Measurements from ENCODE around the gene GRID1.

Gene GRID1

GRCh38 chr10:86025509-86025908 is 341.1 kb downstream of the GRID1 start:
- TF ChIP-seq JUND (IDR thresholded peaks at IDR 0.05; ENCODE audit: low read depth) = no peak
- no peak for DNase-seq (ENCODE audit: low read depth in 1 of 2, low spot score in 1 of 2)
- in situ Hi-C loops (cut with HindIII; ENCODE audit: low pct_unique_long_range_greater_than_20kb, low sequenced_read_pairs) = no loop called here

- in situ Hi-C loops (cut with HindIII; ENCODE audit: low pct_unique_long_range_greater_than_20kb, low sequenced_read_pairs) = no loop called here
- no peak for TF ChIP-seq JUND (IDR thresholded peaks at IDR 0.05; ENCODE audit: low read depth)
- no peak for DNase-seq (ENCODE audit: low read depth in 1 of 2, low spot score in 1 of 2)
Observed at GRCh38 chr10:86024281-86025041, 342.1 kb downstream of the GRID1 start.

GRCh38 chr10:86023931-86024280 is 342.7 kb downstream of the GRID1 start:
- no peak for TF ChIP-seq JUND (IDR thresholded peaks at IDR 0.05; ENCODE audit: low read depth)
- in situ Hi-C loops (cut with HindIII; ENCODE audit: low pct_unique_long_range_greater_than_20kb, low sequenced_read_pairs) = no loop called here
- DNase-seq (ENCODE audit: low read depth in 1 of 2, low spot score in 1 of 2) = no peak

- in situ Hi-C loops (cut with HindIII; ENCODE audit: low pct_unique_long_range_greater_than_20kb, low sequenced_read_pairs) = no loop called here
- no peak for DNase-seq (ENCODE audit: low read depth in 1 of 2, low spot score in 1 of 2)
- no peak for TF ChIP-seq JUND (IDR thresholded peaks at IDR 0.05; ENCODE audit: low read depth)
Observed at GRCh38 chr10:86023336-86023735, 343.3 kb downstream of the GRID1 start.

GRCh38 chr10:86022906-86023305 is 343.7 kb downstream of the GRID1 start:
- no peak for TF ChIP-seq JUND (IDR thresholded peaks at IDR 0.05; ENCODE audit: low read depth)
- no peak for DNase-seq (ENCODE audit: low read depth in 1 of 2, low spot score in 1 of 2)
- in situ Hi-C loops (cut with HindIII; ENCODE audit: low pct_unique_long_range_greater_than_20kb, low sequenced_read_pairs) = no loop called here

GRCh38 chr10:86020134-86020533 is 346.5 kb downstream of the GRID1 start:
- TF ChIP-seq JUND (IDR thresholded peaks at IDR 0.05; ENCODE audit: low read depth) = no peak
- in situ Hi-C loops (cut with HindIII; ENCODE audit: low pct_unique_long_range_greater_than_20kb, low sequenced_read_pairs) = no loop called here
- DNase-seq (ENCODE audit: low read depth in 1 of 2, low spot score in 1 of 2) = no peak

- in situ Hi-C loops (cut with HindIII; ENCODE audit: low pct_unique_long_range_greater_than_20kb, low sequenced_read_pairs) = no loop called here
- no peak for TF ChIP-seq JUND (IDR thresholded peaks at IDR 0.05; ENCODE audit: low read depth)
- no peak for DNase-seq (ENCODE audit: low read depth in 1 of 2, low spot score in 1 of 2)
Observed at GRCh38 chr10:86019141-86019540, 347.5 kb downstream of the GRID1 start.

- no peak for DNase-seq (ENCODE audit: low read depth in 1 of 2, low spot score in 1 of 2)
- in situ Hi-C loops (cut with HindIII; ENCODE audit: low pct_unique_long_range_greater_than_20kb, low sequenced_read_pairs) = no loop called here
- no peak for TF ChIP-seq JUND (IDR thresholded peaks at IDR 0.05; ENCODE audit: low read depth)
Observed at GRCh38 chr10:86018735-86019058, 347.9 kb downstream of the GRID1 start.

GRCh38 chr10:86017841-86018734 is 348.5 kb downstream of the GRID1 start:
- no peak for TF ChIP-seq JUND (IDR thresholded peaks at IDR 0.05; ENCODE audit: low read depth)
- in situ Hi-C loops (cut with HindIII; ENCODE audit: low pct_unique_long_range_greater_than_20kb, low sequenced_read_pairs) = no loop called here
- no peak for DNase-seq (ENCODE audit: low read depth in 1 of 2, low spot score in 1 of 2)

GRCh38 chr10:86013568-86013967 is 353.0 kb downstream of the GRID1 start:
- TF ChIP-seq JUND (IDR thresholded peaks at IDR 0.05; ENCODE audit: low read depth) = no peak
- in situ Hi-C loops (cut with HindIII; ENCODE audit: low pct_unique_long_range_greater_than_20kb, low sequenced_read_pairs) = no loop called here
- no peak for DNase-seq (ENCODE audit: low read depth in 1 of 2, low spot score in 1 of 2)

GRCh38 chr10:86007171-86007570 is 359.4 kb downstream of the GRID1 start:
- in situ Hi-C loops (cut with HindIII; ENCODE audit: low pct_unique_long_range_greater_than_20kb, low sequenced_read_pairs) = no loop called here
- no peak for TF ChIP-seq JUND (IDR thresholded peaks at IDR 0.05; ENCODE audit: low read depth)
- no peak for DNase-seq (ENCODE audit: low read depth in 1 of 2, low spot score in 1 of 2)

GRCh38 chr10:86004337-86004736 is 362.3 kb downstream of the GRID1 start:
- in situ Hi-C loops (cut with HindIII; ENCODE audit: low pct_unique_long_range_greater_than_20kb, low sequenced_read_pairs) = no loop called here
- TF ChIP-seq JUND (IDR thresholded peaks at IDR 0.05; ENCODE audit: low read depth) = no peak
- DNase-seq (ENCODE audit: low read depth in 1 of 2, low spot score in 1 of 2) = no peak

GRCh38 chr10:86003201-86003621 is 363.4 kb downstream of the GRID1 start:
- no peak for TF ChIP-seq JUND (IDR thresholded peaks at IDR 0.05; ENCODE audit: low read depth)
- no peak for DNase-seq (ENCODE audit: low read depth in 1 of 2, low spot score in 1 of 2)
- in situ Hi-C loops (cut with HindIII; ENCODE audit: low pct_unique_long_range_greater_than_20kb, low sequenced_read_pairs) = no loop called here
